GM23248 (cell line): ENCODE data around the gene CNOT10.

ENCODE experiments used
- EZH2 ChIP-seq: fragments of 200-600 bp; sonication (generic); IDR thresholded peaks from 2 replicates; pipeline ENCODE4 v1.6.1; 2018; ENCODE audit warnings: antibody characterized with exemption, mild to moderate bottlenecking; ENCODE audit not compliant: insufficient read depth, poor library complexity, severe bottlenecking
- EZH2phosphoT487 ChIP-seq: fragments of 200-600 bp; sonication (generic); IDR thresholded peaks from 2 replicates; pipeline ENCODE4 v1.6.1; 2018; ENCODE audit warnings: antibody characterized with exemption, moderate library complexity, mild to moderate bottlenecking, low read depth; ENCODE audit not compliant: insufficient read depth

DNA sequence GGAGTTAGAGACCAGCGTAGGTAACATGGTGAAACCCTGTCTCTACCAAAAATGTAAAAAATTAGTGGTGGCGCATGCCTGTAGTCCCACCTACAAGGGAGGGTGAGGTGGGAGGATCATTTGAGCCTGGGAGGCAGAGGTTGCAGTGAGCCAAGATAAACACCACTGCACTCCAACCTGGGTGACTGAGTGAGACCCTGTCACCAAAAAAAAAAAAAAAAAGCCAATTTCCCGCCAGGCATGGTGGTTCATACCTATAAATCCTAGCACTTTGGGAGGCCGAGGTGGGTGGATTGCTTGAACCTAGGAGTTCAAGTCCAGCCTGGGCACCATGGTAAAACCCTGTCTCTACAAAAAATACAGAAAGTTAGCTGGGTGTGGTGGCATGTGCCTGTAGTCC lies 6.9 kb downstream of the CNOT10 start:
- TF ChIP-seq EZH2phosphoT487 (no peak), EZH2 (no peak)
